ENCODE measurements around the gene JPH4. TPM values are rescaled to one million over a fixed set of nuclear protein-coding genes. Genes with fewer than 3 reads are reported as not detected.

JPH4 gene
- total RNA-seq (1 to 10 TPM in 1 of 2 donors, under 1 TPM in 1; 0.23 to 3.1 TPM), polyA plus RNA-seq (1 to 10 TPM in 1 of 2 donors, under 1 TPM in 1; 0.44 to 1.6 TPM)
- long read RNA-seq, donor 1, result 0 reads
- long read RNA-seq, donor 2, result 0 reads
- long read RNA-seq, donor 3, partial matches to known transcripts, result 0 of 1 reads
- long read RNA-seq, donor 3, other reads (novel, unspliced or antisense), result 0 of 1 reads
- long read RNA-seq, donor 4, result 0 reads
- long read RNA-seq, donor 5, result 0 reads

DNA sequence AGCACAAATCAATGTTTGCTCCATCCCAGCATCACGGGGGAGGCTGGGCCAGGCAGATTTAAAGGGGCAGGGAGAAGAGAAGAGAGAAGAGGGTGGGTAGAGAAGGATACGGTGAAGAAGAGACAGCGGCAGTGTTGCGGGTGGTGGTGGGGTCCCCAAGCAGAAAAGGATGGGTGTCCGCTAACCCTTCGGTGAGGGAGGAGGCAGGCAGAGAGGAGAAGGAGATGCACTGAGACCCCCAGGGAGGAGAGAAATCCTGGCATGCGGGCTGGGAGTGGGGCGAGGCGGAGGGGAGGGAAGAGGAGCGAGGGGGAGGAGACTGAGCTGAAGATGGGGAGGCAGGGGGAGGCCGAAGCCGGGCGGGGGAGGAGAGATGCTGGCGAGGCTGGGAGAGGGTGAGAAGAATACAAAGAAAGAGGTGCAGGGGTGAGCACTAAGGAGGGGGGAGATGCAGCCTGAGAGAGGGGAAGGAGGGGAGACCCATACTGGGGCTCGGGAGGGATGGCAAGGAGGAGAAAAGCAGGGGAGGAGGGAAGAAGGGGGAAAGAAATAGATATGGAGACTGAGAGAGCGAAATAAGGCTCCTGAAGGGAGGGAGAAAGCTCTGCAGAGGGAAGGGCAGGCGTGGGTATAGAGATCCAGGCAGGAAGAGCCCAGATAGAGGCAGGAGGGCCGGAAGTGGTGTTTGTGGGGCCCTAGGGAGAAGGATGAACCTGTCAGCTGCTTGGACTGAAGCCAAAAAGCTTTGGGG lies at the start of gene JPH4:
Gene JPH4 (minus strand): TSS at position 231 of the 751 bp plus-strand sequence. CDS start 1,337 bp downstream, outside the sequence.
- Histone ChIP-seq H3K9me3 (ENCODE audit: control insufficient read depth in 4 of 4, insufficient read depth in 3 of 4, low read length in 3 of 4) (no peaks in the 10 kb centered on the region), H3K27me3 (ENCODE audit: control insufficient read depth in 3 of 3, insufficient read depth in 3 of 3, low read length in 2 of 3) (peaks cover 5 to 55% (median 34%) of the 10 kb centered on the region in 3 donors), H3K27ac (ENCODE audit: low read depth in 1 of 2, low read length in 1 of 2) (no peak within 1 kb of the TSS), H3K4me1 (ENCODE audit: control insufficient read depth in 5 of 5, insufficient read depth in 5 of 5, low read length in 5 of 5) (peaks cover 0 to 13% (median 0%) of the 10 kb centered on the region in 5 donors), H3K36me3 (ENCODE audit: control insufficient read depth in 4 of 4, insufficient read depth in 4 of 4, low read length in 4 of 4) (no peaks in the 10 kb centered on the region), H3K9ac (ENCODE audit: insufficient read depth in 1 of 2, low read length in 2 of 2) (no peak within 1 kb of the TSS), H3K4me3 (no peak within 1 kb of the TSS)
- DNase-seq (no peak), ATAC-seq (ENCODE audit: insufficient read depth, low FRiP score) (no peak)
- no peak for TF ChIP-seq CTCF (IDR thresholded peaks at IDR 0.05; ENCODE audit: control extremely low read depth, extremely low read depth)
- 21 to 26% methylated on average over 18 of the region's 18 CpGs for WGBS, 2 donors

- 90 to 94% methylated on average over 6 of the region's 6 CpGs for WGBS, 2 donors
- H3K9ac ChIP-seq (ENCODE audit: insufficient read depth in 1 of 2, low read length in 2 of 2), result no peak overlapping the region
- H3K27me3 ChIP-seq (ENCODE audit: control insufficient read depth in 3 of 3, insufficient read depth in 3 of 3, low read length in 2 of 3), result no peaks in the 10 kb centered on the region
- DNase-seq (no peak), ATAC-seq (ENCODE audit: insufficient read depth, low FRiP score) (no peak)
- no peaks in the 10 kb centered on the region for H3K36me3 ChIP-seq (ENCODE audit: control insufficient read depth in 4 of 4, insufficient read depth in 4 of 4, low read length in 4 of 4)
- no peak for TF ChIP-seq CTCF (IDR thresholded peaks at IDR 0.05; ENCODE audit: control extremely low read depth, extremely low read depth)
- no peak overlapping the region for H3K27ac ChIP-seq (ENCODE audit: low read depth in 1 of 2, low read length in 1 of 2)
- H3K4me1 ChIP-seq (ENCODE audit: control insufficient read depth in 5 of 5, insufficient read depth in 5 of 5, low read length in 5 of 5), result peaks cover 0 to 12% (median 7%) of the 10 kb centered on the region in 5 donors
- H3K4me3 ChIP-seq, result no peak overlapping the region
- H3K9me3 ChIP-seq (ENCODE audit: control insufficient read depth in 4 of 4, insufficient read depth in 3 of 4, low read length in 3 of 4), result peaks cover 2 to 14% (median 3%) of the 10 kb centered on the region in 4 donors
Measured at GRCh38 chr14:23627961-23628360, 49.4 kb upstream of the JPH4 start.

- no peak for ATAC-seq (ENCODE audit: insufficient read depth, low FRiP score)
- TF ChIP-seq CTCF (IDR thresholded peaks at IDR 0.05; ENCODE audit: control extremely low read depth, extremely low read depth), result no peak
- peaks cover 0 to 7% (median 3%) of the 10 kb centered on the region in 5 donors for H3K4me1 ChIP-seq (ENCODE audit: control insufficient read depth in 5 of 5, insufficient read depth in 5 of 5, low read length in 5 of 5)
Measured at GRCh38 chr14:23626946-23627345, 48.4 kb upstream of the JPH4 start.

More at GRCh38 chr14:23626946-23627345, 48.4 kb upstream of the JPH4 start:
- Histone ChIP-seq H3K9ac (ENCODE audit: insufficient read depth in 1 of 2, low read length in 2 of 2) (no peak overlapping the region), H3K9me3 (ENCODE audit: control insufficient read depth in 4 of 4, insufficient read depth in 3 of 4, low read length in 3 of 4) (peaks cover 2 to 14% (median 3%) of the 10 kb centered on the region in 4 donors), H3K4me3 (no peak overlapping the region), H3K36me3 (ENCODE audit: control insufficient read depth in 4 of 4, insufficient read depth in 4 of 4, low read length in 4 of 4) (no peaks in the 10 kb centered on the region), H3K27me3 (ENCODE audit: control insufficient read depth in 3 of 3, insufficient read depth in 3 of 3, low read length in 2 of 3) (no peaks in the 10 kb centered on the region), H3K27ac (ENCODE audit: low read depth in 1 of 2, low read length in 1 of 2) (no peak overlapping the region)
- DNase-seq, result no peak
